Liver (tissue), 9 donors: Measurements from ENCODE around the gene C16orf92. TPM values are rescaled to one million over a fixed set of nuclear protein-coding genes. Genes with fewer than 3 reads are reported as not detected.

Source experiments
- DNase-seq: peaks from one replicate; pipeline ENCODE4 v3.0.0-alpha.2; 2017; ENCODE audit warnings: low spot score
- H3K27ac ChIP-seq, 2 donors: one replicate each; pipeline ENCODE4 v1.7.0; 2013; ENCODE audit warnings: inconsistent platforms in 2 of 2, low read length in 2 of 2, control low read depth in 1 of 2, low read depth in 1 of 2, mild to moderate bottlenecking in 1 of 2
- H3K27me3 ChIP-seq, 4 donors: one replicate each; pipeline versions ENCODE4 v1.6.1 to v1.7.0; 2013; ENCODE audit warnings: low read length in 3 of 4, inconsistent platforms in 1 of 4, mild to moderate bottlenecking in 1 of 4, moderate library complexity in 1 of 4; ENCODE audit not compliant: control insufficient read depth in 4 of 4, insufficient read depth in 4 of 4
- H3K36me3 ChIP-seq, 4 donors: one replicate each; pipeline versions ENCODE4 v1.6.1 to v1.7.0; 2013; ENCODE audit warnings: low read length in 3 of 4, mild to moderate bottlenecking in 3 of 4, low read depth in 1 of 4, moderate library complexity in 1 of 4; ENCODE audit not compliant: control insufficient read depth in 4 of 4, insufficient read depth in 3 of 4
- H3K4me1 ChIP-seq, 4 donors: one replicate each; pipeline versions ENCODE4 v1.6.1 to v1.7.0; 2013; ENCODE audit warnings: low read length in 3 of 4, mild to moderate bottlenecking in 3 of 4, moderate library complexity in 1 of 4; ENCODE audit not compliant: control insufficient read depth in 4 of 4, insufficient read depth in 4 of 4
- H3K4me3 ChIP-seq, 3 donors: one replicate each; pipeline versions ENCODE4 v1.6.1 to v1.7.0; 2013; ENCODE audit warnings: low read length in 3 of 3, control low read depth in 1 of 3, low read depth in 1 of 3, mild to moderate bottlenecking in 1 of 3
- H3K9ac ChIP-seq, 2 donors: one replicate each; pipeline ENCODE4 v1.7.0; 2013; ENCODE audit warnings: low read length in 2 of 2, mild to moderate bottlenecking in 2 of 2, moderate library complexity in 2 of 2, control low read depth in 1 of 2, low read depth in 1 of 2
- H3K9me3 ChIP-seq, 4 donors: one replicate each; pipeline versions ENCODE4 v1.6.1 to v1.7.0; 2013; ENCODE audit warnings: low read length in 3 of 4; ENCODE audit not compliant: control insufficient read depth in 4 of 4
- EGR1 ChIP-seq, 2 donors: IDR thresholded peaks; 2 replicates each; pipeline ENCODE4 v1.6.1; 2016 to 2018; ENCODE audit warnings: antibody characterized with exemption in 2 of 2, low read depth in 2 of 2
- FOXA1 ChIP-seq: IDR thresholded peaks from 2 replicates; pipeline ENCODE4 v1.6.1; 2016; ENCODE audit warnings: antibody characterized with exemption
- FOXA2 ChIP-seq: IDR thresholded peaks from 2 replicates; pipeline ENCODE4 v1.6.1; 2016; ENCODE audit warnings: antibody characterized with exemption
- GABPA ChIP-seq, 2 donors: IDR thresholded peaks in 1 of 2; conservative IDR thresholded peaks in 1 of 2; 2 replicates each; pipeline ENCODE4 v1.6.1; 2016; ENCODE audit warnings: antibody characterized with exemption in 2 of 2, mild to moderate bottlenecking in 1 of 2, moderate library complexity in 1 of 2
- HNF4A ChIP-seq, 2 donors: conservative IDR thresholded peaks; 2 replicates each; pipeline ENCODE4 v1.6.1; 2016; ENCODE audit warnings: antibody characterized with exemption in 2 of 2, mild to moderate bottlenecking in 2 of 2
- HNF4G ChIP-seq: IDR thresholded peaks from 2 replicates; pipeline ENCODE4 v1.6.1; 2016; ENCODE audit warnings: antibody characterized with exemption
- JUND ChIP-seq, 2 donors: IDR thresholded peaks; 2 replicates each; pipeline ENCODE4 v1.6.1; 2016; ENCODE audit warnings: antibody characterized with exemption in 2 of 2
- MAX ChIP-seq: IDR thresholded peaks from 2 replicates; pipeline ENCODE4 v1.6.1; 2016; ENCODE audit warnings: antibody characterized with exemption
- NR2F2 ChIP-seq: IDR thresholded peaks from 2 replicates; pipeline ENCODE4 v1.6.1; 2016; ENCODE audit warnings: antibody characterized with exemption
- RAD21 ChIP-seq, 2 donors: IDR thresholded peaks; 2 replicates each; pipeline ENCODE4 v1.6.1; 2016; ENCODE audit warnings: antibody characterized with exemption in 2 of 2, mild to moderate bottlenecking in 2 of 2
- REST ChIP-seq: IDR thresholded peaks from 2 replicates; pipeline ENCODE4 v1.6.1; 2016; ENCODE audit warnings: antibody characterized with exemption, mild to moderate bottlenecking
- RXRA ChIP-seq, 2 donors: IDR thresholded peaks; 2 replicates each; pipeline ENCODE4 v1.6.1; 2017 to 2018; ENCODE audit warnings: antibody characterized with exemption in 2 of 2, mild to moderate bottlenecking in 1 of 2
- SP1 ChIP-seq: IDR thresholded peaks from 2 replicates; pipeline ENCODE4 v1.6.1; 2018; ENCODE audit warnings: antibody characterized with exemption, mild to moderate bottlenecking
- TAF1 ChIP-seq: conservative IDR thresholded peaks from 2 replicates; pipeline ENCODE4 v1.6.1; 2016; ENCODE audit warnings: antibody characterized with exemption, mild to moderate bottlenecking
- YY1 ChIP-seq: IDR thresholded peaks from 2 replicates; pipeline ENCODE4 v1.6.1; 2016; ENCODE audit warnings: antibody characterized with exemption, mild to moderate bottlenecking
- WGBS: extraction: QIAGEN DNeasy Blood & Tissue Kit; methylation state at CpG from one replicate; pipeline ENCODE4 v1.1.7; 2013; 5-methylcytosine and 5-hydroxymethylcytosine counted together
- polyA plus RNA-seq, 2 donors: library from polyadenylated mRNA; stranded (reverse) in 1 of 2; unstranded in 1 of 2; fragments of 200-250 nt in 1 of 2; fragments of >200 nt in 1 of 2; fragmentation: Nextera tagmentation in 1 of 2; extraction: Ambion mirVana in 1 of 2; gene quantifications; one replicate each; pipeline versions ENCODE4 v1.2.1 to v1.2.3, GENCODE V29; 2013 to 2015
- total RNA-seq, 2 donors: library from RNA; depleted of rRNA; stranded (reverse); fragments of >200 nt; gene quantifications; one replicate each; pipeline ENCODE4 v1.2.3, GENCODE V29; 2014
- TF ChIP-seq, protein P1 (sequence below): IDR thresholded peaks from 2 replicates; pipeline ENCODE4 v1.6.1; 2016; ENCODE audit warnings: antibody characterized with exemption
- TF ChIP-seq, protein P2 (sequence below): fragments of 150-350 bp; IDR thresholded peaks from 2 replicates; pipeline ENCODE4 v1.5.1; 2017; ENCODE audit warnings: improper control_type of control experiment, low read depth, low read length; ENCODE audit not compliant: missing input control
- TF ChIP-seq, protein P3 (sequence below): IDR thresholded peaks from 2 replicates; pipeline ENCODE4 v1.6.1; 2016; ENCODE audit warnings: antibody characterized with exemption
- donor health status: healthy.
- donor health status: healthy.
- donor health status: healthy.
- donor health status: healthy.
- donor health status: healthy.

The C16orf92 gene
- total and polyA plus RNA-seq, 4 donors, result not detected

DNA sequence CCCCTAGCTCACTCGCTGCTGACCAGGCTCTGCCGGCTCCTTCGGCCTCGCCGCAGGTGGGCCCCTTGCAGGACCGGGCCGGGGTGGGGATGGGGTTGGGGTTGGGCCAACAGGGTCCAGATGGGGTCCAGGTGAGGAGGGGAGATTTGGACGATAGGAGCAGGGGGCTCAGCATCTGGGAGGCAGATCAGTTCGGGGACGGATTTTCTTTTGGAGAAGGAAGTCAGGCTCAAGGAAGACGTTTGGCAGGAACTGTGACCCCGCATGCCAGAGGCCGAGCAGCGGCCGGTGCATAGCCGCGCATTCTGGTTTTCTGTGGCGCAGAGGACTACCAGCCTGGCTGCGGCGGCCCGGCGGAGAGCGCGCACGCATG lies 41.7 kb downstream of the C16orf92 start:
- H3K4me1 ChIP-seq, result peaks cover 0 to 28% (median 14%) of the 10 kb centered on the region in 4 donors
- under 1% methylated on average over 25 of the region's 25 CpGs for WGBS

GRCh38 chr16:30065102-30065942 lies 42.3 kb downstream of the C16orf92 start, which contains the start of gene ALDOA:
Gene ALDOA (plus strand): TSS chr16:30065760. CDS start chr16:30066898, 1,138 bp downstream.
- H3K9ac ChIP-seq, result peak within 1 kb of the TSS; percentile 96 to 99
- peak; percentile 65 for TF ChIP-seq NR2F2
- peak; percentile 9 to 80 for TF ChIP-seq GABPA (IDR thresholded peaks at IDR 0.05 in 1 of 2, conservative IDR thresholded peaks at IDR 0.05 in 1 of 2)
- peak; percentile 71 for TF ChIP-seq TAF1
- TF ChIP-seq, protein P1, sequence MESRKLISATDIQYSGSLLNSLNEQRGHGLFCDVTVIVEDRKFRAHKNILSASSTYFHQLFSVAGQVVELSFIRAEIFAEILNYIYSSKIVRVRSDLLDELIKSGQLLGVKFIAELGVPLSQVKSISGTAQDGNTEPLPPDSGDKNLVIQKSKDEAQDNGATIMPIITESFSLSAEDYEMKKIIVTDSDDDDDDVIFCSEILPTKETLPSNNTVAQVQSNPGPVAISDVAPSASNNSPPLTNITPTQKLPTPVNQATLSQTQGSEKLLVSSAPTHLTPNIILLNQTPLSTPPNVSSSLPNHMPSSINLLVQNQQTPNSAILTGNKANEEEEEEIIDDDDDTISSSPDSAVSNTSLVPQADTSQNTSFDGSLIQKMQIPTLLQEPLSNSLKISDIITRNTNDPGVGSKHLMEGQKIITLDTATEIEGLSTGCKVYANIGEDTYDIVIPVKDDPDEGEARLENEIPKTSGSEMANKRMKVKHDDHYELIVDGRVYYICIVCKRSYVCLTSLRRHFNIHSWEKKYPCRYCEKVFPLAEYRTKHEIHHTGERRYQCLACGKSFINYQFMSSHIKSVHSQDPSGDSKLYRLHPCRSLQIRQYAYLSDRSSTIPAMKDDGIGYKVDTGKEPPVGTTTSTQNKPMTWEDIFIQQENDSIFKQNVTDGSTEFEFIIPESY, result peak; percentile 81
- TF ChIP-seq EGR1 (IDR thresholded peaks at IDR 0.05; ENCODE audit: low read depth in 2 of 2), result peak; percentile 74 to 92
- TF ChIP-seq, protein P2, sequence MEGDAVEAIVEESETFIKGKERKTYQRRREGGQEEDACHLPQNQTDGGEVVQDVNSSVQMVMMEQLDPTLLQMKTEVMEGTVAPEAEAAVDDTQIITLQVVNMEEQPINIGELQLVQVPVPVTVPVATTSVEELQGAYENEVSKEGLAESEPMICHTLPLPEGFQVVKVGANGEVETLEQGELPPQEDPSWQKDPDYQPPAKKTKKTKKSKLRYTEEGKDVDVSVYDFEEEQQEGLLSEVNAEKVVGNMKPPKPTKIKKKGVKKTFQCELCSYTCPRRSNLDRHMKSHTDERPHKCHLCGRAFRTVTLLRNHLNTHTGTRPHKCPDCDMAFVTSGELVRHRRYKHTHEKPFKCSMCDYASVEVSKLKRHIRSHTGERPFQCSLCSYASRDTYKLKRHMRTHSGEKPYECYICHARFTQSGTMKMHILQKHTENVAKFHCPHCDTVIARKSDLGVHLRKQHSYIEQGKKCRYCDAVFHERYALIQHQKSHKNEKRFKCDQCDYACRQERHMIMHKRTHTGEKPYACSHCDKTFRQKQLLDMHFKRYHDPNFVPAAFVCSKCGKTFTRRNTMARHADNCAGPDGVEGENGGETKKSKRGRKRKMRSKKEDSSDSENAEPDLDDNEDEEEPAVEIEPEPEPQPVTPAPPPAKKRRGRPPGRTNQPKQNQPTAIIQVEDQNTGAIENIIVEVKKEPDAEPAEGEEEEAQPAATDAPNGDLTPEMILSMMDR, result no peak
- TF ChIP-seq RXRA (IDR thresholded peaks at IDR 0.05), result peak; percentile 72 to 74
- TF ChIP-seq HNF4A (conservative IDR thresholded peaks at IDR 0.05), result peak in 1 of 2 donors; percentile 34
- peak; percentile 90 for TF ChIP-seq MAX
- TF ChIP-seq FOXA1, result no peak
- no peak for TF ChIP-seq FOXA2
- TF ChIP-seq JUND (IDR thresholded peaks at IDR 0.05), result peak; percentile 39 to 78
- TF ChIP-seq RAD21 (IDR thresholded peaks at IDR 0.05), result no peak
- peak; percentile 95 for TF ChIP-seq REST
- peak; percentile 90 for TF ChIP-seq YY1
- peak; percentile 86 for TF ChIP-seq SP1
- TF ChIP-seq HNF4G, result no peak
- TF ChIP-seq, protein P3, sequence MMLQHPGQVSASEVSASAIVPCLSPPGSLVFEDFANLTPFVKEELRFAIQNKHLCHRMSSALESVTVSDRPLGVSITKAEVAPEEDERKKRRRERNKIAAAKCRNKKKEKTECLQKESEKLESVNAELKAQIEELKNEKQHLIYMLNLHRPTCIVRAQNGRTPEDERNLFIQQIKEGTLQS, result no peak
- H3K27me3 ChIP-seq, result no peaks in the 10 kb centered on the region
- H3K4me1 ChIP-seq, result peaks cover 0 to 34% (median 14%) of the 10 kb centered on the region in 4 donors
- under 1% methylated on average over 99 of the region's 99 CpGs for WGBS
- peak; percentile 93 for DNase-seq
- peak within 1 kb of the TSS; percentile 73 to 97 (median 83) for H3K4me3 ChIP-seq
- H3K9me3 ChIP-seq, result no peaks in the 10 kb centered on the region
- peak within 1 kb of the TSS; percentile 99 to 100 for H3K27ac ChIP-seq
- peaks cover 11 to 27% (median 26%) of the 10 kb centered on the region in 4 donors for H3K36me3 ChIP-seq

More for the DNA sequence above, 41.7 kb downstream of the C16orf92 start:
- Histone ChIP-seq H3K4me3 (peak overlapping the region; percentile 45 to 74 (median 73)), H3K9me3 (no peaks in the 10 kb centered on the region), H3K27me3 (no peaks in the 10 kb centered on the region), H3K9ac (peak overlapping the region; percentile 96 to 98), H3K27ac (peak overlapping the region; percentile 99 to 100), H3K36me3 (peaks cover 6 to 21% (median 20%) of the 10 kb centered on the region in 4 donors)
- DNase-seq, result no peak
- TF ChIP-seq HNF4G, result no peak
- TF ChIP-seq, protein P3, result no peak
- TF ChIP-seq, protein P2, result no peak
- no peak for TF ChIP-seq FOXA2
